KG1 (cell line): ENCODE measurements around the gene DDRGK1.

Experiments used
- DNase-seq: peaks from one replicate; lab custom pipeline; 2025; lab: John Stamatoyannopoulos, UW

The DDRGK1 gene

GRCh38 chr20:3204124-3204794 is at the start of gene DDRGK1:
Gene DDRGK1, minus strand, starts transcription at chr20:3204682. Its CDS starts 55 bp downstream, at chr20:3204627.
- DNase-seq, result peak; percentile 96

GRCh38 chr20:3251806-3252205 is 47.3 kb upstream of the DDRGK1 start:
- no peak for DNase-seq

GRCh38 chr20:3250091-3250504 is 45.6 kb upstream of the DDRGK1 start:
- no peak for DNase-seq

DNA sequence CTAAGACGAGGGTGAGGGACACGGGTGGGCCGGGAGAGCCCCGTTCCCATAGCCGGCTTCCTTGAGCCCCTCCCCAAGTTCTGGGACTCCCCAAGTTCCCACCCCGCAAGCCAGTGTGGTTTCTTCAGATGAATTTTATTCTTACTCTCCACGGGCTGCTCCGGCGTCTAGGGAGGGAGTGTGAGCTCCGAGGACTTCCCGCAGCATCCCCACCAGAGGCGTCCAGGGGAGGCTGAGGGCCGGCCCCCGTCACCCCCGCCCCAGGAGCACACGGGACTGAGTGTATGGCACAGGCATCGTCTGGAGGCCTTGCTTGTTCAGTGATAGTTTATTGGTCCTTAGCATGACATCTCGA is 44.5 kb upstream of the DDRGK1 start:
- DNase-seq, result no peak

DNA sequence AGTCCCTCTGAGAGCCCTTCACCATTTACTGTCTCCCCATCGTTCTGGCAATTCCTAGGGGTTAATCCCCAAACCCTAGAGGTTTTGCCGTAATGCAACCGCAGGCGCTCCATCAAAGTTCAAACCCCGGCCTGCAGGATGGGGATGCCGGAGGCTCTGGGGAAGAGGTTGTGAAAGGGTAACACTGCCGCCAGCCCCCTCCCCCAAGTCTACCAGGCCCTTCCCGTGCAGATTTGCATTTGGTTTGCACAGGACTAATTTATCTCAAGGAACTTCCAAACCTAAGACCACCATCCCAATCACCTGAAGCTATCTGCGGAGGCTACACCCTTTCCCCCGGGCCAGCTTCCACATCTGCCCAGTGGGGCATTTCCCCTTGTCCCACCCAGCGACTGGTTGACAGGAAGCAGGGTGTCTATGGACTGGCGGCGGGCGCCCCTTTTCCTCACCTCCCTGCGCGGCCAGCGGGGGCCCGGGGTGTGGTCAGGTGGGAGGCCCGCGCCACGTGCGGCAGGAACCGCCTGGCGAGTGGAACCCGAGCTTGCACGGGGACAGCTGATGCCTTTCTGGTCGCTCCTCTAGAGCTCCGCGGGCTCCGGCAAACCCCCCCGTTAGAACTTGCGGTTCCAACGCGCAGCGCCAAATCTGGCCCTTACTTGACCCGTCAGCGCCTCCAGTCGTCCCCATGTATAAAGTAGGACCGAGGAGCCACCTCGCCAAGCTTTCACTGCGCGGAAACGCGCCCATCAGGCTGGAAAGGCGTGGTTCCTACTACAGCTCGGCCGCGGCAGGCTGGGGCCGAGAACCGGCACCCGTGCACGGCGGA is 43.9 kb upstream of the DDRGK1 start:
- DNase-seq, result no peak

DNA sequence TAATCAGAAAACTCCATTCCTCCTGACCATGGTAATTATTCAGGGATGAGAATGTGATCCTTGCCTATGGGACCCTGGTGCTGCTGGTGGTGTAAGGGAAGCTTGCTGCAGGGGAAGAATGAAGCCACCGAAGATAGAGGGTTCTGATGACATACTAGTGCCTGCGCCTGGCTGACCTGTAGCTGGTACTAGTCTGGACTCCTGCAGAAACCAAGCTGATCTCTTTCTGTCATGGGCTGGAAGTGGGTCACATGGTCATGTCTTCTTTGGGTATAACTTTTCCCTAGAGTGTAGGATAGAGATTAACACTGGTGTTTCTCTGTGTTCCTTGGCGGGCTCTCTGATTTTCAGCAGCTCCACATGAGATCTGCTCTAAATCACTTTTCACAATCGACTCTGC is 43.2 kb upstream of the DDRGK1 start:
- no peak for DNase-seq

GRCh38 chr20:3246682-3247081 is 42.2 kb upstream of the DDRGK1 start:
- no peak for DNase-seq

DNA sequence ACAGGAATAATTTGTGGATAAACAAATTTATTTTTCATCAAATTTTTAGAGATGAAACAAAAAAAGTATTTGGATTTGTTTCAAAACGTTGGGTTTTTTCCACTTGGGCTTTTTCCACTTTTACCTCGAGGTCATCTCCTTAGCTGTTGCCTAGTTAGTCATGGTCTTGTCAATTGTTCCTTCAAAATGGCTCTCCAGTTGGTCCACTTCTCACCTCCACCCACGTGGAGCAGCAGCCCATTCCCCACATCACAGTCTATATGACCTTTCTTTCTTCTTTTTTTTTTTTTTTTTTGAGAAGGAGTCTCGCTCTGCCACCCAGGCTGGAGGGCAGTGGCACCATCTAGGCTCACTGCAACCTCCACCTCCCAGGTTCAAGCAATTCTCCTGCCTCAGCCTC is 41.2 kb upstream of the DDRGK1 start:
- DNase-seq, result no peak

GRCh38 chr20:3245156-3245555 is 40.7 kb upstream of the DDRGK1 start:
- DNase-seq, result no peak

DNA sequence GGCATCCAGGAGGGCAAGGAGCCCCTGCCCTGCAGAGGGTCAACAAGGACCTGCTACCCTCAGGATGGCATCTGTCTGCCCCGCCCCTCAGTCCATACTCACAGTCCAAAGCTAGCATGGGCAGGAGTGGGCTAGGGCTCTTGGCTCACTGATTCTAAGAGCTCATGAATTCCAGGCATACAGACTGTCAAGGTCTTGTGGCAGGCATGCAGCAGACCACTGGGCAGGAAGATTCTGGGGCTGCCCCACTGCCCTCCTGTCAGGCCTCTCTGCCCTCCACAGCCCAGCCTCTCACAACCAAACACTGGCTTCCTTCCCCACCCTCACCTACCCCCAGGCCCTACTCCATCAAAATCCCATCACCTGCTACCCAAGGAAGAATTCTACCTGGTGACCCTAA is 40.1 kb upstream of the DDRGK1 start:
- DNase-seq, result no peak

- DNase-seq, result no peak
These were observed 39.4 kb upstream of the DDRGK1 start for GRCh38 chr20:3243718-3244358.

GRCh38 chr20:3242172-3242692 is 37.8 kb upstream of the DDRGK1 start:
- DNase-seq, result no peak

DNA sequence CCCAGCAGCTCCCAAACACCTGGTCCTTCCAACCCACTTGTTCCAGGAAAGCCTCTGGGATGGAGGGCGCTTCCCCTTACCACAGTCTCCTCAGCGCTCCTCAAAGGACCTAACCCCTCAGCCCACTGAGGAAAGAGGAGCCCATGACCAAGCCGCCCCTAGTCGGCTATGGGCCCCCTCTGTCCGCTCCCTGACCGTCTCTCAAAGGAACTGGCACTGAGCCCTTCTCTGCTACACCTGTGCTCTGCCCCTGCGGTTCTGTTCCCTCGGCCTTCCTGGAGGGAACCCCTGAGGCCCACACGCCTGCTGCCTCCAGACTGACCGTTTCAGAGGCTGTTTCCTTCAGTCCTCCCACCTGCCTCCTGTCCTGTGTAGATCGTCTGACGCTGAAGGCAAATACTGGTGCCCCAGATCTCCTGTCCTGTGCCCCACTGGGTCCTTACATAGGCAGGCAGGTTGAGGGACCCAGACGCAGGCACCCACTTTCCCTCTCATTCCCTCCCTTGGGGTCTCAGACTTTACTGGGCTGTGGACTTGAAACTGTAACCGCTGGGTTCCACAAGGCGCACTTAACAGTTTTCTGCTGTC is 36.4 kb upstream of the DDRGK1 start:
- DNase-seq, result no peak

DNA sequence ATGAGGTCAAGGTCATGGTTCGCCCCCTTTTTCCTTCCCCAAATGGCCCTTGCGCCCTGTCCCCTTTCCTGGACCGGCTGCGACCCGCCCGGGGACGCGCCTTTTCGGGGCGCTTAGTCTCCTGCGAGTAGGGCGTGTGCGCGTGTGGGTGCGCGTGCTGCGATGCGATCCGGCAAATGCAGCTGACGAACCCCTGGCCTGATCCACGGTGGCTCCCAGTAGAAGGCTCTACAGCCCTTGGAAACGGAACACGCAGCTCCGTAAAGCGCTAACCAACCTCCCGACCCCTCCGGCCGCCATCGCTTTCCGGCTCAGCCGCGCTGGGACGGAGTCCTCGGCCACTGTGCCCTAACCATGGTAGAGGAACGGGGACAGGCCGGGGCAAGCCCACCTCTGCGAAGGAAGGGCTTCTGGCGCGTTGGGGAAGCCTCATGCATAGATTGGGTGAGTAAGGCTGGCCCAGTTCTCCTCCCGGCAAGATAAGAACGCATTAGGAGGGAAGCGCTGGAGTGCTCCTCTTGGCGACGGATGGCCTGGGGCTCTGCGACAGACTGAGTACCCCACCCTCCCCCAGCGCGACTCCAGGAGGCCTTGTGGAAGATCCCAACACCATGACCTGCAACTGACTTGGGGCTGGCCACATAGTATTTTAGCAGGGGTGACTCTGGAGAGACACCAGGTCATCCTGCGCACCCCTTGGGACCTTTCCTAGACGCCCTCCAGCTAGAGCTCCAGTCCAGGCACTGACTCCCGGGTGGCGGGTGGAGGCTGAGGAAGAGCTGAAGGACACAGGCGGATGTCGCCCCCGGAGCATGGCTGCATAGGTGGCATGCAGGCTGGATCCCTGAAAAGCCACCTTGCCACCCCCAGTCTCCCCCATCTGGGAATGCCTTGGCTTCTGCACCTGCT is 35.6 kb upstream of the DDRGK1 start:
- DNase-seq, result no peak

DNA sequence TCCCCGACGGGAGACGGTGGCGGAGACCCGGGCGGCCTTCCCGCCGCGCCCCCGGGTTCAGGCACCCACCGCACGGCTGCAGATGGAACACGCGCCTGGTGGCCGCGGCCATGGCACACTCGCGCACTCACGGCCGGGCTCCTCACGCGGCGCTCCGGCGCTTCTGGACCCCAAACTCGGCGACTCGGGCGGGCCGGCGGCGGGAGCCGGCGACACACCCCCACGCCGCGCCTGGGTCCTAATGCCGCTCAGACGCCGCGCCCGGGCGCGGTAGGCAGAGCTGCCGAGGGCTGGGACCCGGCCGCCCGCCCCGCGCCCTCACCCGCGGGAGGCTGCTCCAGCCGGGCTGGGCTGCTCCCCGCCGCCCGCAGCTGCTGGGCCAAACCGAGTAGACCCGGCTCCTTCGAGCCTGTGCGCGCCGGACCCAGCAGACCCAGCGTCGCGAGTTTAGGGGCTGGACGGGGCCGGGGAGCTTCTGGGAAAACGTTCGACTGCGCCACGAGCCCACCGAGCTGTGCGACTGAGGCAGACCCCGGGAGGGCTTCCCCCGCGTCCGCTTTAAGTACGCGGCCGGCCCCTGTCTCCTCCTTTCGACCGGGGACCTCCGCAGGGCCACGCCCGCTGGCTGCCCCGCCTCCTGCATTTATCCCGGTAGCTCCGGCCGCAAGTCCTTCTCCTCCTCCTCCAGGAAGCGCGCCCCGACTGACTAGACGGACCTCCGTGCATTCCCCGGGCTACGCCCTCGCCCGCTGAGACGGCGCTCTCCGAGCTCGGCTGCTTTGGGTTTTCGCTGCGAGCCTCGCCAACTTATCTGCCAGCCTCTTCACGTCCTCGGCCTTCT is 34.8 kb upstream of the DDRGK1 start, which contains the start of gene SLC4A11:
Gene SLC4A11 (minus strand): TSS at position 165 of the 841 bp plus-strand sequence. CDS start 53 bp downstream, at position 112.
- DNase-seq, result no peak

GRCh38 chr20:3238616-3239025 is 34.1 kb upstream of the DDRGK1 start:
- DNase-seq, result no peak

DNA sequence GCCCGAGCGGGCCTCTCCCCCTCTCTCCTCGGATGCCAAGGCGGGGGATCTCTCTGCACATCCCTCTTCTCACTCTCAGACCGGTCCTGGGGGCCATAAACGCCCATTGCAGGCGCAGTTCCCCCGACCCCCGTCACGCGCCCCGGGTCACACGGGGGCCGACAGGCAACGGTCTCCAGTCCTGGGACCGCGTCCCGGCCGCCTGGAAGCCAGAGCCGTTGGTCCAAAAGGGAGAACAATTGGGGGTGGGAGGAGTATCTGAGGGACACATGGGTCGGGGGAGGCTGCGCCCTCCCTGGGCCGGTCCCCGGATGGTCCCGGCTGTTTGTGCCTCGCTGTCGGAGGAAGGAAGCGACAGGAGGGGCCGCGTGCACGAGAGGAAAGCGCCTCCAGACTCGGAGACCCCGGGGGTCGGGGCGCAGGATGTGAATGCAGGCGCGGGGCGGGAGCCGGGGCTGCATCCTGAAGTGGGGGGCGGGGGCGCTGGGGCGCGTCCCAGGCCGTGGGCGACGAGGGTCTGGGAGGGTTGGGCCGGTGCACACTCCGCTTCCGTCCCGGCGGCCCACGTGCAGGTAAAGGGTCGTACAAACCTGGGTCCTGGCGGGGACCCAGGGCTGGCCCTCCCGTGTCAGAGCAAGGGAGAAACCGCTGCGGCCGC is 33.6 kb upstream of the DDRGK1 start:
- DNase-seq, result no peak

GRCh38 chr20:3237011-3237957 is 32.8 kb upstream of the DDRGK1 start:
- no peak for DNase-seq
